Thoracic aorta (tissue), 2 donors: Measurements from ENCODE around the gene PATL1. TPM values are rescaled to one million over a fixed set of nuclear protein-coding genes. Genes with fewer than 3 reads are reported as not detected.

Source experiments
- ATAC-seq: fragments of 150-250 bp; one replicate; pipeline ENCODE4 v1.8.0; 2017; ENCODE audit warnings: low read depth; ENCODE audit not compliant: insufficient number of reproducible peaks, low FRiP score
- DNase-seq: peaks from one replicate; pipeline ENCODE4 v3.0.0-alpha.2; 2020; ENCODE audit warnings: low spot score
- H3K27ac ChIP-seq, 2 donors: fragments of 200-600 bp; sonication (generic); 1 replicate in 1 of 2; 2 replicates in 1 of 2; pipeline ENCODE4 v1.5.1; 2016; ENCODE audit warnings: mild to moderate bottlenecking in 2 of 2, moderate library complexity in 2 of 2
- H3K27me3 ChIP-seq: fragments of 200-600 bp; sonication (generic); replicated peaks from 2 replicates; pipeline ENCODE4 v1.6.0; 2016; ENCODE audit warnings: mild to moderate bottlenecking; ENCODE audit not compliant: insufficient read depth
- H3K36me3 ChIP-seq: fragments of 200-600 bp; sonication (generic); one replicate; pipeline ENCODE4 v1.5.1; 2016
- H3K4me1 ChIP-seq, 2 donors: fragments of 200-600 bp; sonication (generic); 1 replicate in 1 of 2; 2 replicates in 1 of 2; pipeline versions ENCODE4 v1.5.1 to v1.6.0; 2016; ENCODE audit warnings: low read depth in 2 of 2, mild to moderate bottlenecking in 1 of 2; ENCODE audit not compliant: control insufficient read depth in 1 of 2
- H3K4me3 ChIP-seq: fragments of 200-600 bp; sonication (generic); 2 replicates; pipeline ENCODE4 v1.5.1; 2016; ENCODE audit warnings: mild to moderate bottlenecking
- H3K9me3 ChIP-seq: fragments of 200-600 bp; sonication (generic); 2 replicates; pipeline ENCODE4 v1.5.1; 2016
- CTCF ChIP-seq: fragments of 200-600 bp; sonication (generic); IDR thresholded peaks from one replicate; pipeline ENCODE4 v1.5.1; 2019; ENCODE audit warnings: antibody characterized with exemption
- total RNA-seq, 2 donors: library from RNA; depleted of rRNA; stranded (reverse); fragments of >200 nt; gene quantifications; one replicate each; pipeline versions ENCODE4 v1.1.0 to v1.2.3, GENCODE V29; 2016

The PATL1 gene
- total RNA-seq, 2 donors from 2014 or later, result 9.3 to 16.3 TPM

GRCh38 chr11:59676205-59676604 lies 7.4 kb upstream of the PATL1 start:
- Histone ChIP-seq H3K4me1 (no peaks in the 10 kb centered on the region), H3K27me3 (no peaks in the 10 kb centered on the region), H3K27ac (no peak overlapping the region), H3K4me3 (no peak overlapping the region), H3K9me3 (no peaks in the 10 kb centered on the region), H3K36me3 (no peaks in the 10 kb centered on the region)
- DNase-seq, result no peak
- no peak for TF ChIP-seq CTCF
- no peak for ATAC-seq

- H3K27me3 ChIP-seq, result no peaks in the 10 kb centered on the region
- ATAC-seq (no peak), DNase-seq (no peak)
- H3K4me1 ChIP-seq, result peaks cover 0 to 9% of the 10 kb centered on the region in 2 donors
- H3K27ac ChIP-seq, result no peak overlapping the region
- no peaks in the 10 kb centered on the region for H3K9me3 ChIP-seq
- H3K4me3 ChIP-seq, result no peak overlapping the region
- H3K36me3 ChIP-seq, result no peaks in the 10 kb centered on the region
- no peak for TF ChIP-seq CTCF
Measured at GRCh38 chr11:59674291-59674690, 5.5 kb upstream of the PATL1 start.

- DNase-seq (no peak), ATAC-seq (no peak)
- no peak for TF ChIP-seq CTCF
- Histone ChIP-seq H3K27ac (no peak overlapping the region), H3K4me3 (no peak overlapping the region), H3K4me1 (peaks cover 0 to 9% of the 10 kb centered on the region in 2 donors), H3K36me3 (no peaks in the 10 kb centered on the region), H3K9me3 (no peaks in the 10 kb centered on the region), H3K27me3 (no peaks in the 10 kb centered on the region)
Measured at GRCh38 chr11:59673291-59673690, 4.5 kb upstream of the PATL1 start.

- Histone ChIP-seq H3K36me3 (peaks cover 1% of the 10 kb centered on the region), H3K27ac (no peak overlapping the region)
- ATAC-seq, result no peak
Measured at GRCh38 chr11:59671471-59671870, 2.6 kb upstream of the PATL1 start.

GRCh38 chr11:59669611-59670009 lies 773 bp upstream of the PATL1 start:
- no peaks in the 10 kb centered on the region for H3K27me3 ChIP-seq
- TF ChIP-seq CTCF, result peak; percentile 13
- no peaks in the 10 kb centered on the region for H3K9me3 ChIP-seq
- no peak for DNase-seq
- ATAC-seq, result peak; percentile 1
- peaks cover 13 to 26% of the 10 kb centered on the region in 2 donors for H3K4me1 ChIP-seq
- H3K4me3 ChIP-seq, result peak overlapping the region; percentile 99
- H3K27ac ChIP-seq, result peak overlapping the region; percentile 97 to 98
- H3K36me3 ChIP-seq, result peaks cover 17% of the 10 kb centered on the region

More at GRCh38 chr11:59671471-59671870, 2.6 kb upstream of the PATL1 start:
- Histone ChIP-seq H3K9me3 (no peaks in the 10 kb centered on the region), H3K27me3 (no peaks in the 10 kb centered on the region), H3K4me3 (no peak overlapping the region), H3K4me1 (peaks cover 13 to 25% of the 10 kb centered on the region in 2 donors)
- no peak for DNase-seq
- no peak for TF ChIP-seq CTCF
